K562 (cell line): ENCODE results near the gene QPCT. TPM values are rescaled to one million over a fixed set of nuclear protein-coding genes. Genes with fewer than 3 reads are reported as not detected.

Experiments used
- ATAC-seq: fragments of 200-7000 bp; cut with Tn5 transposase; 3 replicates; pipeline ENCODE4 v1.9.1; 2020; ENCODE audit warnings: moderate library complexity
- BruUV-seq: library from RNA; stranded (reverse); fragments of 400-500 nt; replicated peaks from 2 replicates; lab custom pipeline; 2021; lab: Mats Ljungman, UMichigan
- CTCF ChIA-PET: fragments of 300-600 bp; formaldehyde crosslinking; extraction: SDS; loops from one replicate; lab custom pipeline; 2021; ENCODE audit warnings: low intra/inter-chr PET ratio; lab: Yijun Ruan, JAX
- POLR2A ChIA-PET: fragments of 300-600, 350-650 bp; sonication (Branson Sonifier 250); formaldehyde crosslinking; extraction: SDS; loops from one replicate; lab custom pipeline; 2021; ENCODE audit warnings: antibody characterized with exemption, inconsistent platforms; lab: Yijun Ruan, JAX
- DNase-seq, 4 experiments: peaks; one replicate each; pipeline versions ENCODE4 v3.0.0 to v3.0.0-alpha.2; 2011 to 2018; ENCODE audit warnings: low spot score in 3 of 4, mixed read lengths in 3 of 4; ENCODE audit errors: extremely low read depth in 1 of 4
- FAIRE-seq: peaks from 2 replicates; lab custom pipeline; 2011; peaks lifted over from hg19 to GRCh38; lab: Jason Lieb, UNC
- H2AFZ ChIP-seq: 2 replicates; pipeline ENCODE4 v1.6.0; 2011; ENCODE audit warnings: low read depth, low read length, control low read depth, inconsistent platforms
- H3K27ac ChIP-seq: fragments of 200-600 bp; 3 replicates; pipeline ENCODE4 v1.8.0; 2011; ENCODE audit warnings: low read depth, mild to moderate bottlenecking, control low read depth, inconsistent platforms, low read length, moderate library complexity, mixed read lengths; ENCODE audit errors: extremely low read depth
- H3K27me3 ChIP-seq, 2 experiments: fragments of 300-600 bp in 1 of 2; 2 replicates in 1 of 2; 3 replicates in 1 of 2; pipeline versions ENCODE4 v1.6.0 to v1.8.0; 2011; ENCODE audit warnings: inconsistent platforms in 2 of 2, low read length in 2 of 2, mild to moderate bottlenecking in 1 of 2, mixed read lengths in 1 of 2, moderate library complexity in 1 of 2; ENCODE audit not compliant: control insufficient read depth in 2 of 2, insufficient read depth in 2 of 2
- H3K36me3 ChIP-seq: fragments of 300-600 bp; 3 replicates; pipeline ENCODE4 v1.8.0; 2011; ENCODE audit warnings: mild to moderate bottlenecking, low read length, inconsistent platforms; ENCODE audit not compliant: control insufficient read depth, insufficient read depth
- H3K4me1 ChIP-seq, 2 experiments: fragments of 200-600 bp in 1 of 2; replicated peaks in 1 of 2; 2 replicates in 1 of 2; 3 replicates in 1 of 2; pipeline versions ENCODE4 v1.5.1 to v1.8.0; 2011; ENCODE audit warnings: inconsistent platforms in 2 of 2, low read length in 2 of 2, mild to moderate bottlenecking in 1 of 2, mixed read lengths in 1 of 2, moderate library complexity in 1 of 2; ENCODE audit not compliant: control insufficient read depth in 2 of 2, insufficient read depth in 2 of 2
- H3K4me2 ChIP-seq: 2 replicates; pipeline ENCODE4 v1.6.1; 2011; ENCODE audit warnings: low read length, control low read depth, inconsistent platforms, mixed read lengths; ENCODE audit not compliant: insufficient read depth
- H3K4me3 ChIP-seq: fragments of 200-600 bp; sonication (generic), shearing (Covaris generic); 2 replicates; pipeline ENCODE4 v1.5.1; 2016; ENCODE audit warnings: control low read depth, inconsistent platforms
- H3K79me2 ChIP-seq: fragments of 200-600 bp; 3 replicates; pipeline ENCODE4 v1.8.0; 2011; ENCODE audit warnings: low read length, inconsistent platforms; ENCODE audit not compliant: control insufficient read depth, insufficient read depth
- H3K9ac ChIP-seq, 2 experiments: 2 replicates each; pipeline versions ENCODE4 v1.6.0 to v1.6.1; 2011; ENCODE audit warnings: low read depth in 2 of 2, low read length in 2 of 2, control low read depth in 1 of 2, inconsistent platforms in 1 of 2, mild to moderate bottlenecking in 1 of 2, mixed read lengths in 1 of 2; ENCODE audit not compliant: insufficient read depth in 1 of 2
- H3K9me1 ChIP-seq: one replicate; pipeline ENCODE4 v1.6.0; 2011; ENCODE audit warnings: inconsistent platforms, mild to moderate bottlenecking, low read length, moderate library complexity; ENCODE audit not compliant: control insufficient read depth, insufficient read depth
- H3K9me3 ChIP-seq: replicated peaks from 2 replicates; pipeline ENCODE4 v1.5.1; 2011; ENCODE audit warnings: low read depth, low read length, inconsistent platforms; ENCODE audit not compliant: control insufficient read depth, insufficient read depth
- H4K20me1 ChIP-seq: replicated peaks from 2 replicates; pipeline ENCODE4 v1.6.1; 2011; ENCODE audit warnings: low read length, inconsistent platforms, mixed read lengths; ENCODE audit not compliant: control insufficient read depth, insufficient read depth
- BRF2 ChIP-seq: IDR thresholded peaks from 3 replicates; pipeline ENCODE4 v1.6.1; 2011; ENCODE audit warnings: borderline replicate concordance, mild to moderate bottlenecking; ENCODE audit not compliant: insufficient read length, insufficient read depth
- CCAR2 ChIP-seq: fragments of 200-400 bp; formaldehyde crosslinking; IDR thresholded peaks from 2 replicates; pipeline ENCODE4 v1.6.1; 2017; ENCODE audit warnings: mild to moderate bottlenecking, low read depth, low read length
- FUS ChIP-seq: fragments of 200-400 bp; formaldehyde crosslinking; optimal IDR thresholded peaks from 2 replicates; pipeline ENCODE3; 2017; ENCODE audit warnings: low read depth, low read length
- HDAC3 ChIP-seq: fragments of 450-650 bp; IDR thresholded peaks from 2 replicates; pipeline ENCODE4 v1.6.1; 2018; ENCODE audit warnings: borderline replicate concordance, mild to moderate bottlenecking, moderate library complexity; ENCODE audit not compliant: partially characterized antibody
- MXI1 ChIP-seq: IDR thresholded peaks from 2 replicates; pipeline ENCODE4 v1.6.1; 2011; ENCODE audit warnings: low read depth, mild to moderate bottlenecking, improper control_type of control experiment, low read length
- PATZ1 ChIP-seq: fragments of 250-450 bp; sonication (Bioruptor Pico); IDR thresholded peaks from 2 replicates; pipeline ENCODE4 v1.5.0; 2020; ENCODE audit warnings: mild to moderate bottlenecking, borderline replicate concordance
- SPI1 ChIP-seq: IDR thresholded peaks from 2 replicates; pipeline ENCODE4 v1.6.1; 2011; ENCODE audit warnings: low read depth, low read length, control low read depth, borderline replicate concordance
- ZFPM2 ChIP-seq: fragments of 250-450 bp; sonication (Bioruptor Pico); IDR thresholded peaks from 2 replicates; pipeline ENCODE4 v1.5.1; 2022; ENCODE audit warnings: mild to moderate bottlenecking
- ZNF507 ChIP-seq: conservative IDR thresholded peaks from 2 replicates; pipeline ENCODE4 v1.6.1; 2017; ENCODE audit warnings: missing genetic modification characterization, missing compliant biosample characterization
- WGBS: fragments of 100-300 bp; shearing (Covaris generic); methylation state at CpG from one replicate; pipeline ENCODE4 v1.1.6; 2016; ENCODE audit warnings: low coverage, mixed read lengths; ENCODE audit not compliant: insufficient coverage; ENCODE audit errors: missing lambda C conversion rate; 5-methylcytosine and 5-hydroxymethylcytosine counted together
- in situ Hi-C: fragments of 300-500 bp; cut with MboI; formaldehyde crosslinking; loops from 4 replicates; pipeline ENCODE4 v1.15.0; 2018; ENCODE audit warnings: inconsistent platforms, mixed read lengths
- intact Hi-C: fragments of 100-400 bp; cut with micrococcal nuclease; formaldehyde crosslinking; loops from 2 replicates; pipeline ENCODE4 v1.14.2; 2022
- polyA plus RNA-seq, 8 experiments: library from polyadenylated mRNA; depleted of rRNA in 4 of 8; stranded (reverse) in 5 of 8; unstranded in 3 of 8; fragments of >200 nt; fragmentation: Nextera tagmentation in 2 of 8; fragmentation: Illumina TruSeq in 1 of 8; extraction: Ambion mirVana in 2 of 8; extraction: Trizol in 1 of 8; gene quantifications; 2 replicates each; pipeline versions ENCODE4 v1.2.1 to v1.2.3, GENCODE V29; 2011 to 2014; ENCODE audit warnings: inconsistent platforms in 1 of 8, missing spikeins in 1 of 8
- total RNA-seq, 7 experiments: library from RNA; depleted of rRNA in 6 of 7; stranded (reverse); fragments of >200 nt in 6 of 7; fragmentation: Illumina TruSeq in 2 of 7; extraction: Trizol in 2 of 7; gene quantifications; 2 replicates each; pipeline versions ENCODE4 v1.2.1 to v1.2.3, GENCODE V29; 2011 to 2021; ENCODE audit warnings: low replicate concordance in 1 of 7

QPCT gene
- total and polyA plus RNA-seq, 9 of the 15 experiments (the other 6 are each of a cell fraction or from before 2014, with no cell fraction given) = 0.07 TPM; not detected in 8

GRCh38 chr2:37372000-37372399 is 27.6 kb downstream of the QPCT start (continued):
- TF ChIP-seq BRF2 = no peak
- no peak for TF ChIP-seq PATZ1 (CRISPR knock-in tag)
- TF ChIP-seq MXI1 = no peak
- TF ChIP-seq ZFPM2 (CRISPR knock-in tag) = no peak
- no peak for TF ChIP-seq SPI1

- DNase-seq = no peak
- no peaks in the 10 kb centered on the region for H3K9me3 ChIP-seq
- TF ChIP-seq FUS = no peak
- TF ChIP-seq CCAR2 = no peak
- no peak for TF ChIP-seq HDAC3
- TF ChIP-seq ZNF507 (tag) = no peak
- TF ChIP-seq, all 486 proteins: peak for 0
- ATAC-seq = peak; percentile 29; the same call in 1 of the 3 replicates
- Histone ChIP-seq H3K4me3 (no peak overlapping the region), H3K4me2 (no peak overlapping the region), H3K9ac (no peak overlapping the region), H4K20me1 (no peaks in the 10 kb centered on the region), H3K79me2 (no peaks in the 10 kb centered on the region), H3K4me1 (no peaks in the 10 kb centered on the region), H2AFZ (no peak overlapping the region), H3K27ac (no peak overlapping the region), H3K27me3 (peaks cover 9 to 24% of the 10 kb centered on the region in 2 experiments; a peak in 3 of 5 replicates), H3K36me3 (no peaks in the 10 kb centered on the region), H3K9me1 (no peaks in the 10 kb centered on the region)
- intact Hi-C loops (no loop called here), in situ Hi-C loops (no loop called here)
- FAIRE-seq = no peak
- no TSS peak for BruUV-seq
- ChIA-PET POLR2A (interaction anchor here (1.5 kb wide), 1 partner anchor 8 kb away, joined by 3 read pairs; no protein-coding TSS in a partner anchor), CTCF (no interaction called here)
- WGBS = 2% methylated on average over 8 of the region's 8 CpGs
These were observed 31.4 kb downstream of the QPCT start for GRCh38 chr2:37375741-37376288.
